Kidney epithelial cell (primary cell): Measurements from ENCODE around the gene ATXN7. TPM values are rescaled to one million over a fixed set of nuclear protein-coding genes. Genes with fewer than 3 reads are reported as not detected.
A peak's percentile ranks its signal among the peaks of the same experiment; 100 is the strongest.

Experiments
- DNase-seq: peaks from one replicate; pipeline ENCODE4 v3.0.0-alpha.2; 2010; ENCODE audit warnings: low read depth
- H3K27me3 ChIP-seq: 2 replicates; pipeline ENCODE4 v1.6.0; 2011; ENCODE audit warnings: low read length; ENCODE audit not compliant: control insufficient read depth, insufficient read depth
- H3K36me3 ChIP-seq: 2 replicates; pipeline ENCODE4 v1.5.1; 2011; ENCODE audit warnings: low read length; ENCODE audit not compliant: control insufficient read depth, insufficient read depth
- H3K4me3 ChIP-seq: 2 replicates; pipeline ENCODE4 v1.5.1; 2011; ENCODE audit warnings: low read depth, mild to moderate bottlenecking, control low read depth, low read length
- CTCF ChIP-seq: IDR thresholded peaks from 2 replicates; pipeline ENCODE4 v1.5.1; 2011; ENCODE audit warnings: mild to moderate bottlenecking, moderate library complexity, low read length, control low read depth, inconsistent platforms; ENCODE audit not compliant: insufficient read depth, poor library complexity, severe bottlenecking
- total RNA-seq: library from RNA; depleted of rRNA; stranded (reverse); fragments of >200 nt; gene quantifications from 2 replicates; pipeline ENCODE4 v1.2.3, GENCODE V29; 2015

ATXN7 gene
- total RNA-seq, 1 donor from 2014 or later, result 12.3 TPM

- no peak for DNase-seq
- TF ChIP-seq CTCF, result no peak
Observed at GRCh38 chr3:63963496-63963895, 99.8 kb downstream of the ATXN7 start.

GRCh38 chr3:63964681-63965485 lies 101.2 kb downstream of the ATXN7 start:
- DNase-seq, result no peak
- no peaks in the 10 kb centered on the region for H3K27me3 ChIP-seq

More at GRCh38 chr3:63963496-63963895, 99.8 kb downstream of the ATXN7 start:
- Histone ChIP-seq H3K27me3 (no peaks in the 10 kb centered on the region), H3K36me3 (no peaks in the 10 kb centered on the region), H3K4me3 (no peak overlapping the region)

GRCh38 chr3:63966007-63966406 lies 102.3 kb downstream of the ATXN7 start:
- Histone ChIP-seq H3K27me3 (no peaks in the 10 kb centered on the region), H3K4me3 (no peak overlapping the region), H3K36me3 (no peaks in the 10 kb centered on the region)
- no peak for DNase-seq
- no peak for TF ChIP-seq CTCF

More at GRCh38 chr3:63964681-63965485, 101.2 kb downstream of the ATXN7 start:
- H3K4me3 ChIP-seq, result no peak overlapping the region
- no peak for TF ChIP-seq CTCF
- H3K36me3 ChIP-seq, result no peaks in the 10 kb centered on the region

GRCh38 chr3:63966871-63967270 lies 103.2 kb downstream of the ATXN7 start:
- Histone ChIP-seq H3K36me3 (no peaks in the 10 kb centered on the region), H3K27me3 (no peaks in the 10 kb centered on the region), H3K4me3 (no peak overlapping the region)
- no peak for DNase-seq
- TF ChIP-seq CTCF, result no peak

- H3K4me3 ChIP-seq, result no peak overlapping the region
- no peaks in the 10 kb centered on the region for H3K36me3 ChIP-seq
- no peaks in the 10 kb centered on the region for H3K27me3 ChIP-seq
- peak; percentile 51 for DNase-seq
- no peak for TF ChIP-seq CTCF
Observed at GRCh38 chr3:63967675-63968611, 104.3 kb downstream of the ATXN7 start.
